OCI-LY7 (cell line): Measurements from ENCODE around the gene FAP.

Source experiments
- CTCF ChIP-seq: fragments of 200-600 bp; sonication (generic); conservative IDR thresholded peaks from 2 replicates; pipeline ENCODE4 v1.5.1; 2014; ENCODE audit warnings: mild to moderate bottlenecking, antibody characterized with exemption, low read length, moderate library complexity, mixed read lengths
- EZH2phosphoT487 ChIP-seq: fragments of 200-600 bp; sonication (generic); IDR thresholded peaks from 2 replicates; pipeline ENCODE4 v1.6.1; 2018; ENCODE audit warnings: low read depth, borderline replicate concordance, mild to moderate bottlenecking, mixed run types, antibody characterized with exemption, low read length, moderate library complexity, mixed read lengths

GRCh38 chr2:162253435-162253834 lies 10.2 kb upstream of the FAP start:
- TF ChIP-seq CTCF (no peak), EZH2phosphoT487 (no peak)
